Transverse colon (tissue), 4 donors: ENCODE data around the gene MAP1LC3A. TPM values are rescaled to one million over a fixed set of nuclear protein-coding genes. Genes with fewer than 3 reads are reported as not detected.
"Not testable (repeated sequence)": the region's sequence is repeated elsewhere in the genome, so short reads cannot be mapped to it uniquely, and the experiment has no call there.

Experiments used
- DNase-seq: peaks from one replicate; pipeline ENCODE4 v3.0.0-alpha.2; 2019
- H3K27ac ChIP-seq, 4 donors: fragments of 200-600 bp; sonication (generic); 2 replicates each; pipeline ENCODE4 v1.5.1; 2016 to 2018; ENCODE audit warnings: inconsistent platforms in 4 of 4
- H3K27me3 ChIP-seq: fragments of 200-600 bp; sonication (generic); 2 replicates; pipeline ENCODE4 v1.5.1; 2017; ENCODE audit warnings: inconsistent platforms
- H3K36me3 ChIP-seq, 4 donors: fragments of 200-600 bp; sonication (generic); 2 replicates each; pipeline ENCODE4 v1.5.1; 2017 to 2019; ENCODE audit warnings: inconsistent platforms in 4 of 4
- H3K4me1 ChIP-seq, 4 donors: fragments of 200-600 bp; sonication (generic); 2 replicates each; pipeline ENCODE4 v1.5.1; 2017 to 2020; ENCODE audit warnings: inconsistent platforms in 4 of 4
- H3K4me3 ChIP-seq, 4 donors: fragments of 200-600 bp; sonication (generic); 1 replicate in 1 of 4; 2 replicates in 3 of 4; pipeline versions ENCODE4 v1.5.1 to v1.6.1; 2017 to 2019; ENCODE audit warnings: inconsistent platforms in 4 of 4
- H3K9me3 ChIP-seq, 2 donors: fragments of 200-600 bp; sonication (generic); 2 replicates each; pipeline ENCODE4 v1.5.1; 2017 to 2019; ENCODE audit warnings: inconsistent platforms in 2 of 2
- EP300 ChIP-seq: sonication (generic); formaldehyde crosslinking; IDR thresholded peaks from one replicate; pipeline ENCODE4 v1.6.1; 2017; ENCODE audit warnings: antibody characterized with exemption, low read depth
- POLR2A ChIP-seq: fragments of 450-650 bp; IDR thresholded peaks from one replicate; pipeline ENCODE4 v1.6.1; 2016; ENCODE audit warnings: antibody characterized with exemption, mild to moderate bottlenecking, moderate library complexity
- POLR2AphosphoS5 ChIP-seq, 3 donors: sonication (generic); formaldehyde crosslinking; IDR thresholded peaks; one replicate each; pipeline ENCODE4 v1.6.1; 2016; ENCODE audit warnings: antibody characterized with exemption in 3 of 3
- WGBS, 2 donors: methylation state at CpG; one replicate each; pipeline ENCODE4 v1.1.5; 2018; ENCODE audit warnings: low coverage in 1 of 2; 5-methylcytosine and 5-hydroxymethylcytosine counted together
- in situ Hi-C, 4 donors: fragments of 200-750 bp; cut with MboI; loops; one replicate each; pipeline versions ENCODE4 v1.15.0 to v1.15.1; 2017; ENCODE audit warnings: low sequenced_read_pairs in 3 of 4, low pct_ligation_motif_present in 1 of 4, low pct_unique_long_range_greater_than_20kb in 1 of 4
- intact Hi-C: fragments of 100-400 bp; cut with DNase I; formaldehyde crosslinking; loops from one replicate; pipeline ENCODE4 v1.15.1; 2023; ENCODE audit warnings: low total_unique reads
- total RNA-seq, 4 donors: library from RNA; depleted of rRNA; stranded (reverse); fragments of >200 nt; gene quantifications; one replicate each; pipeline ENCODE4 v1.1.0, GENCODE V29; 2016
- TF ChIP-seq, protein P1 (sequence below), 5 experiments: fragments of 200-600 bp in 3 of 5; fragments of 450-650 bp in 2 of 5; sonication (generic) in 3 of 5; IDR thresholded peaks; 1 replicate in 2 of 5; 2 replicates in 3 of 5; pipeline ENCODE4 v1.5.1; 2016 to 2017; ENCODE audit warnings: antibody characterized with exemption in 5 of 5, inconsistent platforms in 3 of 5, mild to moderate bottlenecking in 2 of 5, moderate library complexity in 1 of 5

Gene MAP1LC3A
- total RNA-seq, 4 donors from 2014 or later = 41.8 to 166 (median 98.3) TPM

DNA sequence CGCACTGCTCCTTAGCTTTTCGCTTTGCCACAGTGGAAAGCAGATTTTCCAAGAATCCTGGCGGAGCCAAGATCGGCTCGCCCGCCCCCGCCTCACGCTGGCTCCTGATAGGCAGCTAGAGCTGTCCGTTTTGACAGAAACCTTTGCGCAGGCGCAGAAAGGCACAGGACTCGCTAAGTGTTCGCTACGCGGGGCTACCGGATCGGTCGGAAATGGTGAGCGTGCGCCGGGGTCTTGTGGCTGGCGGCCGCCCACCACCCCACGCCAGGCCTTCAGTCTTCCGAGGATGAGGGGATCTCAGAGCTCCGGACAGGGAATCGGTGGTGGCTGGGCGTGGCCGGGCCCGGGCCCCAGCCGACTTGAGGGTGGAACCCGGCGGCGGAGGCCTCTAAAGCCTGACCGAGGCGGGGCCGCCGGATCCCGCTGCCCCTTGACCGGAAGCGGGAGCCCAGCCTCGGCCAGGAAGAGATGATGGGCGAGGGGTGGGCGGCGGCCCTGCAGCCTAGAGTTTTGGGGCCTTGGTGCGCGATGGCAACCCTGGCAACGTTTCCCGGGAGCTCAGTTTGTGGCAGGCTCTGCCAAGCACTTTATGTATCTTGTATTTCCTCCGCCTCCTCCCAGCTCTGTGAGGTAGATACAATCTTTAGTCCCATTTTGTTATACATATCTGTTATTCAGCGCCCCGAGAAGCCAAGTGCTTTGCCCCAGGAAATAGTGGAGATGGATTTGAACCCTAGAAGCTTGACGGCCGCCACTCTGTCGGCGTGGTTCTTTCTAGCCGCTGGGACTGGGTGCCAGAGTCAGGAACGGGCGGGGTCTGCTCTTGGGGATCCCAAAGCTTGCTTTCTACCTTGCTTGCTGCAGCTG lies 42.0 kb upstream of the MAP1LC3A start, which contains the start of gene DYNLRB1:
DYNLRB1 (plus strand) TSS at position 176 of the 867 bp plus-strand sequence; CDS start at position 213, 37 bp downstream.
- DNase-seq = peak; percentile 98
- 0% methylated on average over 7 to 35 of the region's 59 CpGs for WGBS, 2 donors

DNA sequence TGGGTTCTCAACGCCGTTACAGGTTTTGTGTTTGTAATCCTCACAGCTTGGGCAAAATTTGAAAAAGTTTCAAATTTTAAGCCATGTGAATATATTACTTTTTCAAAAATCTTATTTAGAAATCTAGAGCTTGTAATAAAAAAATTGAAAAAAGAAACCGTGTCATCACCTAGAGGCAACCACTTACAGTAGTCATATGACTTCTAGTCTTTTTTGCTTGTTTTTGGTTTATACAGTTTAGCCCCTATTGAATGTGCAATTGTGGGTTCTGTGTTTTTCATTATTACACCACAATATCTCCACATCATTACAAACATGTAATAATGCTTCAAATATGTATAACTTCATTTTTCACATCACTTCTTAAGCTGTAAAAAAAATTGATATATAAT lies 41.4 kb upstream of the MAP1LC3A start:
- peaks cover 6 to 51% (median 26%) of the 10 kb centered on the region in 4 donors for H3K4me1 ChIP-seq
- peak overlapping the region; percentile 36 to 79 (median 65) for H3K4me3 ChIP-seq
- H3K9me3 ChIP-seq = no peaks in the 10 kb centered on the region
- intact Hi-C loops (no loop called here), in situ Hi-C loops (loop anchor here in 2 of 4 donors (25.0 kb wide), 1 partner anchor 205 kb away; the partner anchor contains the start of gene AHCY (in 2 of the 2))
- TF ChIP-seq, protein P1, sequence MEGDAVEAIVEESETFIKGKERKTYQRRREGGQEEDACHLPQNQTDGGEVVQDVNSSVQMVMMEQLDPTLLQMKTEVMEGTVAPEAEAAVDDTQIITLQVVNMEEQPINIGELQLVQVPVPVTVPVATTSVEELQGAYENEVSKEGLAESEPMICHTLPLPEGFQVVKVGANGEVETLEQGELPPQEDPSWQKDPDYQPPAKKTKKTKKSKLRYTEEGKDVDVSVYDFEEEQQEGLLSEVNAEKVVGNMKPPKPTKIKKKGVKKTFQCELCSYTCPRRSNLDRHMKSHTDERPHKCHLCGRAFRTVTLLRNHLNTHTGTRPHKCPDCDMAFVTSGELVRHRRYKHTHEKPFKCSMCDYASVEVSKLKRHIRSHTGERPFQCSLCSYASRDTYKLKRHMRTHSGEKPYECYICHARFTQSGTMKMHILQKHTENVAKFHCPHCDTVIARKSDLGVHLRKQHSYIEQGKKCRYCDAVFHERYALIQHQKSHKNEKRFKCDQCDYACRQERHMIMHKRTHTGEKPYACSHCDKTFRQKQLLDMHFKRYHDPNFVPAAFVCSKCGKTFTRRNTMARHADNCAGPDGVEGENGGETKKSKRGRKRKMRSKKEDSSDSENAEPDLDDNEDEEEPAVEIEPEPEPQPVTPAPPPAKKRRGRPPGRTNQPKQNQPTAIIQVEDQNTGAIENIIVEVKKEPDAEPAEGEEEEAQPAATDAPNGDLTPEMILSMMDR (IDR thresholded peaks at IDR 0.05) = no peak
- no peak for TF ChIP-seq POLR2AphosphoS5 (IDR thresholded peaks at IDR 0.05)
- no peak for TF ChIP-seq POLR2A
- no peak for TF ChIP-seq EP300
- 0% methylated on average over 3 of the region's 3 CpGs for WGBS, 2 donors
- H3K27ac ChIP-seq = peak overlapping the region; percentile 92 to 95 (median 94)
- no peaks in the 10 kb centered on the region for H3K27me3 ChIP-seq
- no peaks in the 10 kb centered on the region for H3K36me3 ChIP-seq
- no peak for DNase-seq

More for the DNA sequence above, 42.0 kb upstream of the MAP1LC3A start, which contains the start of gene DYNLRB1:
- in situ Hi-C loops = loop anchor here in 2 of 4 donors (25.0 kb wide), 1 partner anchor 204 kb away; the partner anchor contains the start of gene AHCY (in 2 of the 2)
- Histone ChIP-seq H3K27me3 (no peaks in the 10 kb centered on the region), H3K36me3 (no peaks in the 10 kb centered on the region), H3K4me1 (peaks cover 6 to 45% (median 24%) of the 10 kb centered on the region in 4 donors), H3K9me3 (no peaks in the 10 kb centered on the region), H3K27ac (peak within 1 kb of the TSS; percentile 92 to 95 (median 94)), H3K4me3 (peak within 1 kb of the TSS; percentile 36 to 79 (median 65))
- TF ChIP-seq POLR2A = peak; percentile 90
- TF ChIP-seq POLR2AphosphoS5 (IDR thresholded peaks at IDR 0.05) = peak; percentile 92 to 97 (median 95)
- TF ChIP-seq EP300 = no peak
- intact Hi-C loops = no loop called here

DNA sequence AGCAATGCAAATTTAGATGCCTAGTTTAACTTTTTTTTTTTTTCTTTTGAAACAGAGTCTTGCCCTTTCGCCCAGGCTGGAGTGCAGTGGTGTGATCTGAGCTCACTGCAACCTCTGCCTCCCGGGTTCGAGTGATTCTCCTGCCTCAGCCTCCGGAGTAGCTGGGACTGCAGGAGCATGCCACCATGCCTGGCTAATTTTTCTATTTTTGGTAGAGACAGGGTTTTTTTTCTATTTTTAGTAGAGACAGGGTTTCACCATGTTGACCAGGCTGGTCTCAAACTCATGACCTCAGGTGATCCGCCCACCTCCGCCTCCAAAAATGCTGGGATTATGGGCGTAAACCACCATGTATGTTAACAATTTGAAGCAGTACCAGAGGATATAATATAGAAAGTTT lies 39.7 kb upstream of the MAP1LC3A start:
- intact Hi-C loops, H3K4me3 ChIP-seq, H3K27ac ChIP-seq, H3K9me3 ChIP-seq, H3K36me3 ChIP-seq, H3K27me3 ChIP-seq, DNase-seq: not testable (repeated sequence)
- WGBS, 2 donors = 95 to 96% methylated on average over 7 of the region's 7 CpGs
- in situ Hi-C loops = loop anchor here in 2 of 4 donors (25.0 kb wide), 1 partner anchor 207 kb away; the partner anchor contains the start of gene AHCY (in 2 of the 2)
- H3K4me1 ChIP-seq = peaks cover 17 to 69% (median 40%) of the 10 kb centered on the region in 4 donors

DNA sequence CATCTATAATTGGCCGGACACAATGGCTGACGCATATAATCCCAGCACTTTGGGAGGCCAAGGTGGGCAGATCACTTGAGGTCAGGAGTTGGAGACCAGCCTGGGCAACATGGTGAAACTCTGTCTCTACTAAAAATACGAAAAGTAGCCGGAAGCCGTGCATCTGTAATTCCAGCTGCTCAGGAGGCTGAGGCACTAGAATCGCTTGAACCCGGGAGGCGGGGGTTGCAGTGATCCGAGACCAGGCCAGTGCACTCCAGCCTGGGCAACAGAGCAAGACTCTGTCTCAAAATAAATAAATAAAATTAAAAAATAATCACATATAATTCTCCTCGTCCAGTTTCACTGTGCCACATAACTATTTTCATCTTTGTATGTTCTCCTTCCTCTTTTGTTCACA lies 38.7 kb upstream of the MAP1LC3A start:
- H3K27me3 ChIP-seq, DNase-seq, H3K36me3 ChIP-seq, H3K9me3 ChIP-seq, intact Hi-C loops, H3K4me3 ChIP-seq, H3K27ac ChIP-seq: not testable (repeated sequence)
- H3K4me1 ChIP-seq = peaks cover 18 to 71% (median 39%) of the 10 kb centered on the region in 4 donors
- in situ Hi-C loops = loop anchor here in 3 of 4 donors (10.0 to 25.0 kb wide), 2 partner anchors 205 to 208 kb away; partner anchors contain the start of gene AHCY (in 2 of the 3)
- 90 to 91% methylated on average over 7 to 10 of the region's 10 CpGs for WGBS, 2 donors

DNA sequence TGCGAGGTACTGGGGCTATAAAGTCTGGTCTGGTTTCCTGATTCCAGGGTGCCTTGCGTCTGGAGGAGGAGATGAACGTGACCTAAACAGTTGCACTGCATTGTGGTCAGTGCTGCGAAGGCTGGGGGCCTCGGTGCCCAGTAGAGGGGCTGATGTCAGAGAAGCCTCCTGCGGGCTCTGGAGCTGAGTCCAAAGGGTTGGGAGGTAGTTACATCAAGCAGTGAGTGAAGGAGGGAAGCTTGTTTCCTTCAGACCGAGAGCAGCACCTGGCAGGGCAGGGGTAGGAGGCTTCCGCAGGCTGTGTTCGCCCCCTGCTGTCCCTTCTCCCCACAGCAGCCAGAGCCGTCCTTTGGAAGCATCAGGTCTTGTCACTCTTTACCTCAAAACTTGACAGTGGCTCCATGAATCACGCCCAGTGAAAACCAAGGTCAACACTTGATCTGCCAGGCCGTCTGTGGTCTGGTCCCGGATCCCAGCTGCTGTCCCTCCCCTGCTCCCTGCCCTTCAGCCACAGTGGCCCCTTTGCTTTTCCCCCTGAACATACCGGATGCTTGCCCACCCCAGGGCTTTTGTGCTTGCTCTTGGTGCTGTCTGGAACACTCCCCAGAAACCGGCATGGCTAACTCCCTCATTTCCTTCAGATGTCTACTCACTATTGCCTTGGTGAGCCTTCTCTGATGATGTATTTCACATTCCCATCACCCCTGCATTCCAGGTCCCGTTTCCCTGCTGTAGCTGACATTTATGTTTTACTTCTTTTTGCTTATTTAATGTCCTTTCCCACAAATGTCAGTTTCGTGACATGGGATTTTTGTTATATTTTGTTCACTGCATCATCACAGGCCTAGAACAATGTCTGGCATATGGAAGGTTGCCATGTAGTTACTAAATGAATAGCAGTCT lies 35.3 kb upstream of the MAP1LC3A start:
- in situ Hi-C loops (loop anchor here in 3 of 4 donors (10.0 to 25.0 kb wide), 2 partner anchors 208 to 211 kb away; partner anchors contain the start of gene AHCY (in 2 of the 3)), intact Hi-C loops (no loop called here)
- Histone ChIP-seq H3K4me1 (peaks cover 32 to 74% (median 41%) of the 10 kb centered on the region in 4 donors), H3K4me3 (peak overlapping the region in 1 of 4 donors; percentile 4), H3K27me3 (no peaks in the 10 kb centered on the region), H3K9me3 (no peaks in the 10 kb centered on the region), H3K36me3 (peaks cover 0 to 13% (median 4%) of the 10 kb centered on the region in 4 donors), H3K27ac (peak overlapping the region; percentile 71 to 91 (median 78))
- peak; percentile 72 for DNase-seq
- 23 to 32% methylated on average over 8 to 17 of the region's 17 CpGs for WGBS, 2 donors
- no peak for TF ChIP-seq EP300
- TF ChIP-seq, protein P1 (IDR thresholded peaks at IDR 0.05) = peak; percentile 41 to 65 (median 54)
- peak; percentile 18 for TF ChIP-seq POLR2A
- no peak for TF ChIP-seq POLR2AphosphoS5 (IDR thresholded peaks at IDR 0.05)
